ENCODE results near the gene MAN1C1. TPM values are rescaled to one million over a fixed set of nuclear protein-coding genes. Genes with fewer than 3 reads are reported as not detected.

Gene MAN1C1
- total and polyA plus RNA-seq, 9 of the 15 experiments (the other 6 are each of a cell fraction or from before 2014, with no cell fraction given): 0.04 to 0.44 (median 0.10) TPM; not detected in 3

GRCh38 chr1:25683731-25684130, 67.1 kb downstream of the MAN1C1 start:
- no peak overlapping the region for H3K27ac ChIP-seq (ENCODE audit: extremely low read depth, low read depth, low read length)
- no peaks in the 10 kb centered on the region for H3K79me2 ChIP-seq (ENCODE audit: control insufficient read depth, insufficient read depth, low read length)
- no peaks in the 10 kb centered on the region for H3K4me1 ChIP-seq (replicated peaks in 1 of 2; ENCODE audit: control insufficient read depth in 2 of 2, insufficient read depth in 2 of 2, low read length in 2 of 2)
- no peak overlapping the region for H2AFZ ChIP-seq (ENCODE audit: low read depth, low read length)
- H4K20me1 ChIP-seq (replicated peaks; ENCODE audit: control insufficient read depth, insufficient read depth, low read length): peaks cover 16% of the 10 kb centered on the region
- no peak for ATAC-seq
- H3K4me3 ChIP-seq: no peak overlapping the region
- no peaks in the 10 kb centered on the region for H3K9me1 ChIP-seq (ENCODE audit: control insufficient read depth, insufficient read depth, low read length)
- DNase-seq (ENCODE audit: extremely low read depth in 1 of 4, low spot score in 3 of 4): no peak
- TF ChIP-seq NR2C1 (IDR thresholded peaks at IDR 0.05) (no peak), NR2C1 (tag; IDR thresholded peaks at IDR 0.05) (no peak), GATAD2B (IDR thresholded peaks at IDR 0.05; ENCODE audit: borderline replicate concordance) (no peak), MTF1 (CRISPR knock-in tag; IDR thresholded peaks at IDR 0.05; ENCODE audit: borderline replicate concordance) (no peak), CBX1 (IDR thresholded peaks at IDR 0.05; ENCODE audit: low read depth) (no peak), KAT2B (IDR thresholded peaks at IDR 0.05; ENCODE audit: low read depth, low read length) (no peak), RBFOX2 (IDR thresholded peaks at IDR 0.05; ENCODE audit: low read depth, low read length) (no peak), TCF15 (CRISPR knock-in tag; IDR thresholded peaks at IDR 0.05) (no peak), RBM17 (IDR thresholded peaks at IDR 0.05; ENCODE audit: borderline replicate concordance, low read depth, low read length) (no peak), FUS (optimal IDR thresholded peaks at IDR 0.05; ENCODE audit: low read depth, low read length) (no peak), ZSCAN32 (CRISPR knock-in tag; IDR thresholded peaks at IDR 0.05) (no peak), ZBTB26 (CRISPR knock-in tag; IDR thresholded peaks at IDR 0.05) (no peak), ZNF764 (CRISPR knock-in tag; IDR thresholded peaks at IDR 0.05; ENCODE audit: low read depth) (no peak), RBM14 (IDR thresholded peaks at IDR 0.05; ENCODE audit: borderline replicate concordance, insufficient read depth, low read depth, low read length) (no peak), EP400 (IDR thresholded peaks at IDR 0.05) (no peak)
- BruUV-seq (replicated peaks): no TSS peak
- ChIA-PET CTCF (ENCODE audit: low intra/inter-chr PET ratio) (no interaction called here), POLR2A (interaction anchor here (0.5 kb wide), 2 partner anchors 47 to 613 kb away, joined by 3 read pairs; no protein-coding TSS in a partner anchor)
- in situ Hi-C loops (cut with MboI) (no loop called here), intact Hi-C loops (cut with micrococcal nuclease) (no loop called here)
- H3K9me3 ChIP-seq (replicated peaks; ENCODE audit: control insufficient read depth, insufficient read depth, low read depth, low read length): no peaks in the 10 kb centered on the region
- 2% methylated on average over 8 of the region's 9 CpGs for WGBS (ENCODE audit: insufficient coverage, low coverage, missing lambda C conversion rate)
- no peak overlapping the region for H3K9ac ChIP-seq (ENCODE audit: insufficient read depth in 1 of 2, low read depth in 2 of 2, low read length in 2 of 2)
- no peak overlapping the region for H3K4me2 ChIP-seq (ENCODE audit: insufficient read depth, low read length)
- no peak for FAIRE-seq
- H3K27me3 ChIP-seq (ENCODE audit: control insufficient read depth in 2 of 2, insufficient read depth in 2 of 2, low read length in 2 of 2): peaks cover 61 to 68% of the 10 kb centered on the region in 2 experiments
- no peaks in the 10 kb centered on the region for H3K36me3 ChIP-seq (ENCODE audit: control insufficient read depth, insufficient read depth, low read length)
